CD8-positive, alpha-beta memory T cell (primary cell): ENCODE measurements around the gene INPP5B. TPM values are rescaled to one million over a fixed set of nuclear protein-coding genes. Genes with fewer than 3 reads are reported as not detected.
"Not testable (repeated sequence)": the region's sequence is repeated elsewhere in the genome, so short reads cannot be mapped to it uniquely, and the experiment has no call there.

Source experiments
- CTCF ChIA-PET: fragments of 350-600 bp; sonication (Branson Sonifier 250); formaldehyde crosslinking; loops from one replicate; lab custom pipeline; 2021; ENCODE audit warnings: antibody characterized with exemption; lab: Charles Lee
- POLR2A ChIA-PET: fragments of 350-600 bp; sonication (Branson Sonifier 250); formaldehyde crosslinking; loops from one replicate; lab custom pipeline; 2021; ENCODE audit warnings: antibody characterized with exemption; lab: Charles Lee
- DNase-seq, 5 donors: peaks; one replicate each; pipeline versions ENCODE4 v3.0.0 to v3.0.0-alpha.2; 2020 to 2022; ENCODE audit warnings: mixed read lengths in 1 of 5
- H3K27ac ChIP-seq: one replicate; pipeline ENCODE4 v1.7.0; 2013; ENCODE audit warnings: low read depth, mild to moderate bottlenecking, low read length, moderate library complexity
- H3K27me3 ChIP-seq: 2 replicates; pipeline ENCODE4 v1.7.0; 2013; ENCODE audit warnings: low read length, mild to moderate bottlenecking; ENCODE audit not compliant: insufficient read depth, poor library complexity, severe bottlenecking
- H3K36me3 ChIP-seq: 2 replicates; pipeline ENCODE4 v1.7.0; 2013; ENCODE audit warnings: mild to moderate bottlenecking, low read length, moderate library complexity; ENCODE audit not compliant: insufficient read depth
- H3K4me1 ChIP-seq: 2 replicates; pipeline ENCODE4 v1.7.0; 2013; ENCODE audit warnings: mild to moderate bottlenecking, low read length, moderate library complexity; ENCODE audit not compliant: insufficient read depth
- H3K4me3 ChIP-seq: 2 replicates; pipeline ENCODE4 v1.7.0; 2013; ENCODE audit warnings: mild to moderate bottlenecking, low read length
- H3K9me3 ChIP-seq: 2 replicates; pipeline ENCODE4 v1.7.0; 2013; ENCODE audit warnings: mild to moderate bottlenecking, low read length
- H3K27ac Mint-ChIP-seq, 8 donors: one replicate each; pipeline ENCODE4 v1.8.0; 2020 to 2021; ENCODE audit warnings: mixed read lengths in 8 of 8, mild to moderate bottlenecking in 6 of 8, inconsistent platforms in 3 of 8, moderate library complexity in 3 of 8
- H3K27me3 Mint-ChIP-seq, 2 donors: one replicate each; pipeline ENCODE4 v1.8.0; 2020 to 2021; ENCODE audit warnings: mixed read lengths in 2 of 2, mild to moderate bottlenecking in 1 of 2, moderate library complexity in 1 of 2
- H3K36me3 Mint-ChIP-seq, 3 donors: one replicate each; pipeline ENCODE4 v1.8.0; 2020 to 2021; ENCODE audit warnings: mixed read lengths in 3 of 3, inconsistent platforms in 1 of 3, mild to moderate bottlenecking in 1 of 3
- H3K4me1 Mint-ChIP-seq, 3 donors: one replicate each; pipeline ENCODE4 v1.8.0; 2020 to 2021; ENCODE audit warnings: mixed read lengths in 3 of 3, inconsistent platforms in 1 of 3, mild to moderate bottlenecking in 1 of 3
- H3K4me3 Mint-ChIP-seq, 7 donors: one replicate each; pipeline ENCODE4 v1.8.0; 2020 to 2021; ENCODE audit warnings: mixed read lengths in 7 of 7, mild to moderate bottlenecking in 6 of 7, moderate library complexity in 4 of 7, inconsistent platforms in 2 of 7
- H3K9me3 Mint-ChIP-seq, 5 donors: one replicate each; pipeline ENCODE4 v1.8.0; 2020 to 2022; ENCODE audit warnings: mixed read lengths in 5 of 5, mild to moderate bottlenecking in 3 of 5, moderate library complexity in 2 of 5, inconsistent platforms in 1 of 5
- polyA plus RNA-seq: library from polyadenylated mRNA; unstranded; fragments of 300-500 nt; fragmentation: Illumina TruSeq; gene quantifications from one replicate; pipeline ENCODE4 v1.2.3, GENCODE V29; 2021
- total RNA-seq, 2 experiments: library from RNA; stranded (reverse); gene quantifications; one replicate each; pipeline ENCODE4 v1.2.3, GENCODE V29; 2021

Gene INPP5B
- total and polyA plus RNA-seq, 3 experiments from 2014 or later = 22.9 to 25.1 (median 24.1) TPM

DNA sequence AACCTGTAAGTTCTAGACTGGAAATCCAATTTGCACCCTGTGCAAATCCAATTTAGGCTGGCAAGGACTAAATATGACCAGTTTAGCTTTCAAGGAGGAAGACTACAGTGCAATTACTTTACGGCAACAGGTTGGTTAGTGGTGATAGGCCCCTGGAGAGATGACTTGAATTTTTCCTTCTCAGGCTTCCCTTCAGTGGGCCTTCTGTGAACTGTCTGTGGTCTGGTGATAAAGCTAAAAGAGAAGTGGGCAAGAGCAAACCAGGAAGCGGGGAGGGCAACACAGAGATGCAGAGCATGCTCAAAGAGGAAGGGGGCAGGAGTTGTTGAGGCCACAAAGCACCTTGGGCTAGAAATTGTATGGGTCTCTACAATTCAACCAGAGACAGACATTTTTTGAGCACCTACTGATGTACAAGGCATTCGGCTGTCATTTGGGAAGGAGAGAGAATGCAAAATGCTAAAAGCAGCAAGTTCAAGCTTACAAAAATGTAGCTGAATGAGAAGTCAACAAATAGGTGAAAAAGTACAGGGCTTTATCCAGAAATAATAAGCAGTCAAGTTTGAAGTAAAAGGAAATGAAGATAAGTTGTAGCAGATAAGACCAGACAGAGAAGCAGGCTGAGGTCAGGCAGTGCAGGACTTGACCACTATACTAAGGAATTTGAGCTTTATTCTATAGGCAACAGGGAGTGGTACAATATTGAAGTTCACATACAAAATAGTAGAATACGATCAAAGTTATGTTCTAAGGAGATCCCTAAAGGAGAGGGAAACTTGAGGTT is 23.9 kb downstream of the INPP5B start:
- H3K4me1 ChIP-seq = peaks cover 21% of the 10 kb centered on the region
- H3K4me1 Mint-ChIP-seq = peaks cover 45 to 78% (median 60%) of the 10 kb centered on the region in 3 donors
- H3K27me3 Mint-ChIP-seq = no peaks in the 10 kb centered on the region
- ChIA-PET POLR2A (interaction anchor here (1.0 kb wide), 1 partner anchor 9 kb away, joined by 3 read pairs; no protein-coding TSS in a partner anchor), CTCF (interaction anchor here (0.9 to 1.1 kb wide), 2 partner anchors 8 to 13 kb away, joined by 3 read pairs; no protein-coding TSS in a partner anchor)
- H3K4me3 ChIP-seq = no peak overlapping the region
- H3K27me3 ChIP-seq = no peaks in the 10 kb centered on the region
- peak in 2 of 5 donors; percentile 21 to 28 for DNase-seq
- H3K27ac Mint-ChIP-seq = peak overlapping the region; percentile 5 to 83 (median 75)
- peaks cover 0 to 11% (median 8%) of the 10 kb centered on the region in 3 donors for H3K36me3 Mint-ChIP-seq
- H3K9me3 Mint-ChIP-seq = no peaks in the 10 kb centered on the region
- peak overlapping the region; percentile 43 for H3K27ac ChIP-seq
- peak overlapping the region in 6 of 7 donors; percentile 2 to 51 (median 16) for H3K4me3 Mint-ChIP-seq
- H3K36me3 ChIP-seq = no peaks in the 10 kb centered on the region
- no peaks in the 10 kb centered on the region for H3K9me3 ChIP-seq

GRCh38 chr1:37919277-37919676 is 27.6 kb downstream of the INPP5B start:
- no peaks in the 10 kb centered on the region for H3K36me3 ChIP-seq
- peaks cover 13% of the 10 kb centered on the region for H3K4me1 ChIP-seq
- no peak for DNase-seq
- no peak overlapping the region for H3K27ac ChIP-seq
- no peaks in the 10 kb centered on the region for H3K27me3 ChIP-seq
- Mint-ChIP-seq H3K27me3 (no peaks in the 10 kb centered on the region), H3K4me3 (peak overlapping the region in 1 of 7 donors; percentile 24), H3K27ac (peak overlapping the region in 2 of 8 donors; percentile 18 to 29), H3K4me1 (peaks cover 29 to 50% (median 35%) of the 10 kb centered on the region in 3 donors), H3K36me3 (peaks cover 0 to 11% (median 9%) of the 10 kb centered on the region in 3 donors), H3K9me3 (no peaks in the 10 kb centered on the region)
- H3K4me3 ChIP-seq = no peak overlapping the region
- POLR2A ChIA-PET = no interaction called here
- H3K9me3 ChIP-seq = no peaks in the 10 kb centered on the region
- CTCF ChIA-PET = no interaction called here

DNA sequence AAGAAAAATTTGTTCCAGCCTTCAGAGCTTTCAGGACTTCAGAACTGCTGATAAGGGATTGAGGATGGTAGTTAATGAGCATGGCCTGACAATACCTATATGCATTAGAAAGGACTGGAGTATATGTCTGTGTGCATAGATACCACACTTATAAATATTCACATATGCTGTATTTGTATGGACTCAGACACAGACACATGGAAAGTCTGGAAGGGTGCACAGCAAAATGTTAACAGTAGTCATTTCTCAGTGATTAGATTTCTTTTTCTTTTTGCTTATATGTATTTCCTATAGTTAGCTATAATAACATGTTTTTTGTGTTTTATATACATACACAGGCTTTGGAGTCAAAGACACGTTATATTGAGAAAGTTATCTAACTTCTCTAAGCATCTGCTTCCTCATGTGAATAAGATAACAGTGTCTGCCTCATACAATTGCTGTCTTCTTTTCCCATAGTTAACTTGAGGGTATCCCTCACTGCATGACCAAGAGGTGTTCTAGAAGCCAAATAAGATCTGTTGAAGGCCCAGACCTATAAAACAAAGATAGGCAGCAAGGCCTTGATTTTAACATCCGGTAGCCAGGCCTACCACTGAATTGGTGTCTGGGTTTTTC is 31.3 kb downstream of the INPP5B start:
- ChIA-PET POLR2A (no interaction called here), CTCF (no interaction called here)
- H3K4me3 ChIP-seq = no peak overlapping the region
- no peak overlapping the region for H3K27ac Mint-ChIP-seq
- no peak for DNase-seq
- H3K4me3 Mint-ChIP-seq = no peak overlapping the region
- H3K27me3 ChIP-seq = no peaks in the 10 kb centered on the region
- H3K27me3 Mint-ChIP-seq = no peaks in the 10 kb centered on the region
- peaks cover 19 to 28% (median 22%) of the 10 kb centered on the region in 3 donors for H3K4me1 Mint-ChIP-seq
- H3K4me1 ChIP-seq = peaks cover 5% of the 10 kb centered on the region
- no peaks in the 10 kb centered on the region for H3K9me3 ChIP-seq
- H3K36me3 Mint-ChIP-seq = peaks cover 0 to 5% (median 3%) of the 10 kb centered on the region in 3 donors
- no peaks in the 10 kb centered on the region for H3K36me3 ChIP-seq
- H3K27ac ChIP-seq = no peak overlapping the region
- H3K9me3 Mint-ChIP-seq = no peaks in the 10 kb centered on the region

DNA sequence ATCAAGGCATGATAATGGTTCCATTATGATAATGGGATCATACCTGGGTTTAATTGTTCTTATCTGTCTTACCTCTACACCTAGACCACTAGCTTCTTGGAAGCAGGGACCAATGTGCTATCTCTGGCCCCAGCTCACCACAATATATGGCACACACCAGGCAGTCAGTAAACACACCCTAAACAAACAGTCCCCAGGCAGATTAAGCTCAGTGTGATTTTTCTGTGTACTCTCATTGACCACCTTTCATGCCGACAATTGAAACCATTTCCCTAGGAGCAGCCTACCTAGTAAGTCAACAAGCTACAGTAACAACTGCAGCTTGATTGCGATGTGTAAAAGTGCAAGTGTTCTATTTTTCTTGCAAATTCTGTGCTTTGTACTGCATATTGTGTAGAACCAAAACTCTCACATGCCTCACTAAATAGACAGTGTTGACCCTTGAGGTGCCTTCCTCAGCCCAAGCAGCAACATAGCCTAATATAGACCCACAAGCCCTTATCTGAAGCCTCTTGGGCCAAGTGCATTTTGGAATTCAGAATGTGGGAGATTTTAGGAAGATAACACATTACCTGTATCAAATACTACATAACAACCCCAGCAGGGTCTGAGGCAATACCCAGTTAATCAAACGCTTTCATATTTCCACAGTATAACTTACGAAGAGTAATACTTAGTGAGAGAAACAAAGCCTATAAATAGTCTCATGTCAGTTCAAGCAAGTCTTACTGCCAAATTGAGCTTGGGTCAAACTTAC is 32.0 kb downstream of the INPP5B start:
- Histone ChIP-seq H3K4me3 (no peak overlapping the region), H3K36me3 (no peaks in the 10 kb centered on the region), H3K27me3 (no peaks in the 10 kb centered on the region), H3K9me3 (no peaks in the 10 kb centered on the region), H3K27ac (no peak overlapping the region), H3K4me1 (peaks cover 5% of the 10 kb centered on the region)
- H3K27ac Mint-ChIP-seq = no peak overlapping the region
- H3K9me3 Mint-ChIP-seq = no peaks in the 10 kb centered on the region
- ChIA-PET CTCF (interaction anchor here (1.4 kb wide), 1 partner anchor 8 kb away, joined by 3 read pairs; no protein-coding TSS in a partner anchor), POLR2A (no interaction called here)
- DNase-seq = no peak
- no peaks in the 10 kb centered on the region for H3K27me3 Mint-ChIP-seq
- peaks cover 16 to 22% (median 18%) of the 10 kb centered on the region in 3 donors for H3K4me1 Mint-ChIP-seq
- peaks cover 0 to 2% (median under 1%) of the 10 kb centered on the region in 3 donors for H3K36me3 Mint-ChIP-seq
- H3K4me3 Mint-ChIP-seq = no peak overlapping the region

- DNase-seq, H3K36me3 ChIP-seq, H3K27me3 Mint-ChIP-seq, H3K4me1 ChIP-seq, H3K4me3 Mint-ChIP-seq, H3K9me3 ChIP-seq, H3K9me3 Mint-ChIP-seq, H3K27ac ChIP-seq, H3K4me3 ChIP-seq, CTCF ChIA-PET, H3K27me3 ChIP-seq, POLR2A ChIA-PET, H3K27ac Mint-ChIP-seq: not testable (repeated sequence)
- Mint-ChIP-seq H3K4me1 (peaks cover 9 to 15% (median 11%) of the 10 kb centered on the region in 3 donors), H3K36me3 (peaks cover 10 to 26% (median 24%) of the 10 kb centered on the region in 3 donors)
Measured at GRCh38 chr1:37911478-37911877, 35.4 kb downstream of the INPP5B start.

GRCh38 chr1:37910886-37911285 is 36.0 kb downstream of the INPP5B start:
- H3K27ac ChIP-seq, H3K27me3 Mint-ChIP-seq, H3K4me1 ChIP-seq, POLR2A ChIA-PET, H3K9me3 ChIP-seq, H3K4me3 Mint-ChIP-seq, H3K36me3 ChIP-seq, CTCF ChIA-PET, H3K27me3 ChIP-seq, H3K4me3 ChIP-seq, H3K27ac Mint-ChIP-seq, DNase-seq: not testable (repeated sequence)
- Mint-ChIP-seq H3K36me3 (peaks cover 10 to 30% (median 24%) of the 10 kb centered on the region in 3 donors), H3K4me1 (peaks cover 9 to 15% (median 11%) of the 10 kb centered on the region in 3 donors), H3K9me3 (peaks cover 0 to 11% (median 2%) of the 10 kb centered on the region in 5 donors)

DNA sequence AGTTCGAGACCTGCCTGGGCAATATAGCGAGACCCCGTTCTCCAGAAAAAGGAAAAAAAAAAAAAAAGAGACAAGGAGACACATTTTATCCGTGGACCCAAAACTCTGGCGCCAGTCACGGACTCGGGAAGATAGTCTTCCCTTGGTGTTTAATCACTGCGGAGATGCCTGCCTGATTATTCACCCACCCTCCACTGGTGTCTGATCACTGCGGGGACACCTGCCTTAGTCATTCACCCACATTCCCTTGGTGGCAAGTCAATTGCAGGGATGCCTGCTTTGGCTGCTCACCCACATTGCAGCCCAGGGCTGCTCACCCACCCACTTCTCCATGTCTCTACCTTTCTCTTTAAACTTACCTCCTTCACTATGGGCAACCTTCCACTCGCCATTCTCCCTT is 38.3 kb downstream of the INPP5B start:
- H3K4me3 Mint-ChIP-seq, DNase-seq, H3K36me3 ChIP-seq, H3K27me3 ChIP-seq, H3K27me3 Mint-ChIP-seq, CTCF ChIA-PET, POLR2A ChIA-PET, H3K4me3 ChIP-seq, H3K27ac ChIP-seq, H3K9me3 ChIP-seq, H3K4me1 ChIP-seq: not testable (repeated sequence)
- Mint-ChIP-seq H3K36me3 (peaks cover 10 to 30% (median 28%) of the 10 kb centered on the region in 3 donors), H3K4me1 (peaks cover 9 to 15% (median 9%) of the 10 kb centered on the region in 3 donors), H3K9me3 (peaks cover 0 to 12% (median 2%) of the 10 kb centered on the region in 5 donors), H3K27ac (peak overlapping the region in 2 of 8 donors; percentile 2 to 13)
